Measurements from ENCODE around the gene NPHP4. TPM values are rescaled to one million over a fixed set of nuclear protein-coding genes. Genes with fewer than 3 reads are reported as not detected.

NPHP4 gene
- total and polyA plus RNA-seq, 2 donors (not counting 3 experiments of a cell fraction or from before 2014, with no cell fraction given) = 4.4 to 11.7 TPM

- H3K9me3 ChIP-seq (replicated peaks; ENCODE audit: control insufficient read depth, insufficient read depth, low read length) = no peaks in the 10 kb centered on the region
- dilution Hi-C loops (cut with MboI; ENCODE audit: extremely low pct_ligation_motif_present, low sequenced_read_pairs) = no loop called here
- ChIA-PET POLR2A (no interaction called here), CTCF (interaction anchor here (1.7 to 2.3 kb wide), 4 partner anchors 13 to 52 kb away, joined by 4 to 12 read pairs (median 6); no protein-coding TSS in a partner anchor)
- no peak overlapping the region for H2AFZ ChIP-seq (ENCODE audit: low read depth, low read length)
- intact Hi-C loops (cut with micrococcal nuclease) = no loop called here
- no peak overlapping the region for H3K4me2 ChIP-seq (ENCODE audit: insufficient read depth, low read length)
- no peaks in the 10 kb centered on the region for H4K20me1 ChIP-seq (replicated peaks; ENCODE audit: control insufficient read depth, extremely low read depth, insufficient read depth, low read length)
- TF ChIP-seq POLR2A (IDR thresholded peaks at IDR 0.05; ENCODE audit: low read depth, low read length) = no peak
- no peak for TF ChIP-seq JUN (IDR thresholded peaks at IDR 0.05; ENCODE audit: borderline replicate concordance, insufficient read depth, insufficient read length, low read depth)
- TF ChIP-seq EZH2 (IDR thresholded peaks at IDR 0.05; ENCODE audit: borderline replicate concordance, low read depth, low read length, severe bottlenecking) = no peak
- TF ChIP-seq POLR2AphosphoS5 (IDR thresholded peaks at IDR 0.05; ENCODE audit: insufficient read depth, low read depth, low read length) = no peak
- TF ChIP-seq MYC (IDR thresholded peaks at IDR 0.05; ENCODE audit: low read depth, low read length) = no peak
- no peak for TF ChIP-seq CTCF (IDR thresholded peaks at IDR 0.05; ENCODE audit: extremely low read depth in 1 of 2, insufficient read depth in 1 of 2, low read depth in 1 of 2, low read length in 2 of 2)
- TF ChIP-seq FOS (IDR thresholded peaks at IDR 0.05; ENCODE audit: borderline replicate concordance, insufficient read depth, low read length) = no peak
- no peak for TF ChIP-seq MAX (IDR thresholded peaks at IDR 0.05; ENCODE audit: insufficient read depth, insufficient read length)
- no peak for TF ChIP-seq GATA2 (IDR thresholded peaks at IDR 0.05; ENCODE audit: insufficient read depth, insufficient read length, low read depth, low read length)
- H3K4me3 ChIP-seq (replicated peaks in 1 of 3; ENCODE audit: insufficient read depth in 1 of 3, low read depth in 1 of 3, low read length in 3 of 3) = no peak overlapping the region
- H3K4me1 ChIP-seq (ENCODE audit: control insufficient read depth, extremely low read depth, insufficient read depth, low read length) = no peaks in the 10 kb centered on the region
- DNase-seq (ENCODE audit: low read depth, low spot score) (no peak), FAIRE-seq (no peak)
- H3K79me2 ChIP-seq (ENCODE audit: control insufficient read depth, insufficient read depth, low read length) = no peaks in the 10 kb centered on the region
- no peaks in the 10 kb centered on the region for H3K36me3 ChIP-seq (ENCODE audit: control insufficient read depth in 2 of 2, extremely low read depth in 1 of 2, insufficient read depth in 2 of 2, low read length in 2 of 2)
- no peak overlapping the region for H3K27ac ChIP-seq (ENCODE audit: insufficient read depth, low read depth, low read length)
- no TSS peak for BruUV-seq (replicated peaks)
- peaks cover 0 to 2% of the 10 kb centered on the region in 2 experiments for H3K27me3 ChIP-seq (ENCODE audit: control insufficient read depth in 2 of 2, insufficient read depth in 2 of 2, low read length in 2 of 2)
- H3K9ac ChIP-seq (replicated peaks; ENCODE audit: extremely low read depth, insufficient read depth, low read length) = no peak overlapping the region
- H3K9me1 ChIP-seq (replicated peaks; ENCODE audit: control insufficient read depth, extremely low read depth, insufficient read depth, low read length) = no peaks in the 10 kb centered on the region
Measured at GRCh38 chr1:6033124-6033523, 40.9 kb upstream of the NPHP4 start.

Measured in endothelial cell of umbilical vein (primary cell).